ENCODE data around the gene CDK10.

CDK10 gene

GRCh38 chr16:89704281-89704680 lies 17.8 kb downstream of the CDK10 start:
- TF ChIP-seq GABPA (IDR thresholded peaks at IDR 0.05; ENCODE audit: low read depth) = no peak
- TF ChIP-seq, protein P1, sequence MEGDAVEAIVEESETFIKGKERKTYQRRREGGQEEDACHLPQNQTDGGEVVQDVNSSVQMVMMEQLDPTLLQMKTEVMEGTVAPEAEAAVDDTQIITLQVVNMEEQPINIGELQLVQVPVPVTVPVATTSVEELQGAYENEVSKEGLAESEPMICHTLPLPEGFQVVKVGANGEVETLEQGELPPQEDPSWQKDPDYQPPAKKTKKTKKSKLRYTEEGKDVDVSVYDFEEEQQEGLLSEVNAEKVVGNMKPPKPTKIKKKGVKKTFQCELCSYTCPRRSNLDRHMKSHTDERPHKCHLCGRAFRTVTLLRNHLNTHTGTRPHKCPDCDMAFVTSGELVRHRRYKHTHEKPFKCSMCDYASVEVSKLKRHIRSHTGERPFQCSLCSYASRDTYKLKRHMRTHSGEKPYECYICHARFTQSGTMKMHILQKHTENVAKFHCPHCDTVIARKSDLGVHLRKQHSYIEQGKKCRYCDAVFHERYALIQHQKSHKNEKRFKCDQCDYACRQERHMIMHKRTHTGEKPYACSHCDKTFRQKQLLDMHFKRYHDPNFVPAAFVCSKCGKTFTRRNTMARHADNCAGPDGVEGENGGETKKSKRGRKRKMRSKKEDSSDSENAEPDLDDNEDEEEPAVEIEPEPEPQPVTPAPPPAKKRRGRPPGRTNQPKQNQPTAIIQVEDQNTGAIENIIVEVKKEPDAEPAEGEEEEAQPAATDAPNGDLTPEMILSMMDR (IDR thresholded peaks at IDR 0.05; ENCODE audit: insufficient read depth, low read length) = no peak
- no peak for TF ChIP-seq REST (IDR thresholded peaks at IDR 0.05; ENCODE audit: insufficient replicate concordance, low read depth)
- no peak for TF ChIP-seq SPI1 (IDR thresholded peaks at IDR 0.05; ENCODE audit: borderline replicate concordance, low read depth)
- no peak for TF ChIP-seq POLR2AphosphoS5 (IDR thresholded peaks at IDR 0.05; ENCODE audit: low read depth)
- no peak for DNase-seq (ENCODE audit: low read depth in 1 of 2, low spot score in 1 of 2)
- no peak overlapping the region for H3K4me3 ChIP-seq (replicated peaks; ENCODE audit: insufficient read depth, low read length)
- H3K27me3 ChIP-seq (ENCODE audit: insufficient read depth, poor library complexity, severe bottlenecking) = no peaks in the 10 kb centered on the region
- no peak overlapping the region for H3K27ac ChIP-seq (replicated peaks)

DNA sequence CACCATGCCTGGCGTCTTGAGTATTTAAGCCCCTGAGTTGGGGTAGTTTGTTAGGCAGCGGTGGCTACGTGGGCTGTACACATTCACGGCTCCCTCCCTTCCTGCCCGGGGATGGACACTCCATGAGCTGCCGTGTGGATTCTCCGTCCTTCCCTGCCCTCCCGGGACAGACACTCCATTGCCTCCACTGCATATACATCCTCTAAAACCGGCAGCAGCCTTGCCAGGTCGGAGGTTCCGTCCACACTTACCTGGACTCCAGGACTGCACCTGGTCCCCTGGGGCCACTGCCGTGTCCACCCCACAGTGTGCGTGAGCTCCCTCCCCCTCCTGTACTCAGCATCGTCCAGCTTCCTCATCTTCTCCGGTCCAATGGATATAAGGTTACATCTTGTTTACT lies 18.5 kb downstream of the CDK10 start:
- Histone ChIP-seq H3K4me3 (replicated peaks; ENCODE audit: insufficient read depth, low read length) (no peak overlapping the region), H3K27ac (replicated peaks) (no peak overlapping the region), H3K27me3 (ENCODE audit: insufficient read depth, poor library complexity, severe bottlenecking) (no peaks in the 10 kb centered on the region)
- TF ChIP-seq SPI1 (IDR thresholded peaks at IDR 0.05; ENCODE audit: borderline replicate concordance, low read depth) (no peak), GABPA (IDR thresholded peaks at IDR 0.05; ENCODE audit: low read depth) (no peak), REST (IDR thresholded peaks at IDR 0.05; ENCODE audit: insufficient replicate concordance, low read depth) (no peak), POLR2AphosphoS5 (IDR thresholded peaks at IDR 0.05; ENCODE audit: low read depth) (no peak)
- TF ChIP-seq, protein P1 (IDR thresholded peaks at IDR 0.05; ENCODE audit: insufficient read depth, low read length) = no peak
- no peak for DNase-seq (ENCODE audit: low read depth in 1 of 2, low spot score in 1 of 2)

DNA sequence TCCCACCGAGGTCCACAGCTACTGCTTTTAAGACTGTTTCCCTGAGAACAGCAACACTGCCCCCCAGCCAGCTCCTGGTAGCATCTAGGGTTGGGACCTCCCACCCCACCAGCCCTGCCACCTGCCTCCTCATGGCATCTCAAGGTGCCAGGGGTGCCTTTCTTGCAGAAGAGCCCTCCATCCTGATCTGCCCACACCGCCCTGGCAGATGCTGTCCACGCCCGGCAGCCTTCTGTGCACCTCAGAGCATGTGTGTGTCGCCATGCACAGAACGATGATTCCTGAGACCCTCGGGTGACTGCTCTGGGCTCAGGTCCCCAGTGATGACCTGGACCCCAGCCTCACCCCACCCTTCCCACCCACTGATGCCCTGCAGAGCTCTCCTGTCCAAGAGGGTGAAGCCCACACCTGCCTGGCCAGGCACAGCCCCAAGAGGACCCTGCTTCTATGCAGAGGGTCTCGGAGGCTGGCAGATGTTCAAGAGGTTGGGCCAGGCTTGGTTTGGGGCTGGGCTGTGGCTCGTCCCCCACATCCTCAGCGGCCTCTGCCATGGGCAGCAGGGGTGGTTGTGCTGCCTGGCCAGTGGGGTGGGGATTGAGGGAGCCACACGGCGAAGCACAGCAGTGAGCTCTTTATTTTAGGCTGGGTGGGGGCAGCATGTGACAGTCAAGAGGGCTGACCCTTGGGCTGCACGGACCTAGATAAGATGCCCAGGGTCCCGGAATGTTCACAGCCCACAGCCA lies 20.2 kb downstream of the CDK10 start:
- Histone ChIP-seq H3K27me3 (ENCODE audit: insufficient read depth, poor library complexity, severe bottlenecking) (no peaks in the 10 kb centered on the region), H3K4me3 (replicated peaks; ENCODE audit: insufficient read depth, low read length) (no peak overlapping the region), H3K27ac (replicated peaks) (no peak overlapping the region)
- TF ChIP-seq, protein P1 (IDR thresholded peaks at IDR 0.05; ENCODE audit: insufficient read depth, low read length) = no peak
- no peak for TF ChIP-seq GABPA (IDR thresholded peaks at IDR 0.05; ENCODE audit: low read depth)
- TF ChIP-seq REST (IDR thresholded peaks at IDR 0.05; ENCODE audit: insufficient replicate concordance, low read depth) = no peak
- TF ChIP-seq POLR2AphosphoS5 (IDR thresholded peaks at IDR 0.05; ENCODE audit: low read depth) = no peak
- TF ChIP-seq SPI1 (IDR thresholded peaks at IDR 0.05; ENCODE audit: borderline replicate concordance, low read depth) = no peak
- DNase-seq (ENCODE audit: low read depth in 1 of 2, low spot score in 1 of 2) = no peak
